Right kidney (tissue), 1 donor: ENCODE measurements around the gene ZDHHC14.

ENCODE experiments used
- DNase-seq: peaks from one replicate; pipeline ENCODE4 v3.0.0-alpha.2; 2016

Gene ZDHHC14

GRCh38 chr6:157517601-157518359, 136.8 kb downstream of the ZDHHC14 start:
- no peak for DNase-seq

- no peak for DNase-seq
These were observed 137.6 kb downstream of the ZDHHC14 start for GRCh38 chr6:157518397-157519250.

- no peak for DNase-seq
These were observed 138.5 kb downstream of the ZDHHC14 start for GRCh38 chr6:157519255-157520116.

- no peak for DNase-seq
These were observed 139.1 kb downstream of the ZDHHC14 start for GRCh38 chr6:157520117-157520406.

- DNase-seq: no peak
These were observed 139.8 kb downstream of the ZDHHC14 start for GRCh38 chr6:157520596-157521361.

GRCh38 chr6:157521362-157522335, 140.7 kb downstream of the ZDHHC14 start:
- DNase-seq: no peak

- DNase-seq: no peak
These were observed 141.5 kb downstream of the ZDHHC14 start for GRCh38 chr6:157522472-157522871.

- no peak for DNase-seq
These were observed 143.7 kb downstream of the ZDHHC14 start for GRCh38 chr6:157524735-157525134.

- no peak for DNase-seq
These were observed 144.4 kb downstream of the ZDHHC14 start for GRCh38 chr6:157525292-157525889.

- DNase-seq: no peak
These were observed 145.0 kb downstream of the ZDHHC14 start for GRCh38 chr6:157525918-157526425.

GRCh38 chr6:157527471-157527907, 146.5 kb downstream of the ZDHHC14 start:
- DNase-seq: no peak

GRCh38 chr6:157528931-157529653, 148.1 kb downstream of the ZDHHC14 start:
- DNase-seq: no peak

- no peak for DNase-seq
These were observed 148.7 kb downstream of the ZDHHC14 start for GRCh38 chr6:157529654-157530039.

- DNase-seq: no peak
These were observed 149.1 kb downstream of the ZDHHC14 start for GRCh38 chr6:157530126-157530525.

GRCh38 chr6:157530724-157531168, 149.8 kb downstream of the ZDHHC14 start:
- no peak for DNase-seq

GRCh38 chr6:157531169-157531985, 150.4 kb downstream of the ZDHHC14 start:
- peak; percentile 55 for DNase-seq

- no peak for DNase-seq
These were observed 151.0 kb downstream of the ZDHHC14 start for GRCh38 chr6:157531986-157532365.
